Lung (tissue), 12 donors: ENCODE measurements around the gene SPNS2. TPM values are rescaled to one million over a fixed set of nuclear protein-coding genes. Genes with fewer than 3 reads are reported as not detected.

ENCODE experiments used
- ATAC-seq: fragments of 200-7000 bp; cut with Tn5 transposase; one replicate; pipeline ENCODE4 v1.9.1; 2020; ENCODE audit warnings: moderate number of reproducible peaks; ENCODE audit not compliant: insufficient read depth, low FRiP score
- DNase-seq, 3 donors: peaks; one replicate each; pipeline ENCODE4 v3.0.0-alpha.2; 2013 to 2017
- H3K27ac ChIP-seq, 2 donors: one replicate each; pipeline ENCODE4 v1.5.1; 2013; ENCODE audit warnings: mild to moderate bottlenecking in 2 of 2, moderate library complexity in 2 of 2, control low read depth in 1 of 2, inconsistent platforms in 1 of 2, low read depth in 1 of 2, low read length in 1 of 2
- H3K27me3 ChIP-seq, 3 donors: one replicate each; pipeline ENCODE4 v1.5.1; 2013; ENCODE audit warnings: low read length in 2 of 3; ENCODE audit not compliant: control insufficient read depth in 3 of 3, insufficient read depth in 3 of 3
- H3K36me3 ChIP-seq, 4 donors: one replicate each; pipeline ENCODE4 v1.5.1; 2013; ENCODE audit warnings: low read length in 4 of 4, mild to moderate bottlenecking in 1 of 4, moderate library complexity in 1 of 4; ENCODE audit not compliant: control insufficient read depth in 4 of 4, insufficient read depth in 4 of 4
- H3K4me1 ChIP-seq, 5 donors: one replicate each; pipeline ENCODE4 v1.5.1; 2013; ENCODE audit warnings: low read length in 5 of 5, mild to moderate bottlenecking in 2 of 5, moderate library complexity in 1 of 5; ENCODE audit not compliant: control insufficient read depth in 5 of 5, insufficient read depth in 5 of 5
- H3K4me3 ChIP-seq: one replicate; pipeline ENCODE4 v1.5.1; 2013; ENCODE audit warnings: mild to moderate bottlenecking, control low read depth, moderate library complexity
- H3K9ac ChIP-seq, 2 donors: one replicate each; pipeline ENCODE4 v1.5.1; 2013; ENCODE audit warnings: low read length in 2 of 2, control low read depth in 1 of 2; ENCODE audit not compliant: insufficient read depth in 1 of 2
- H3K9me3 ChIP-seq, 4 donors: one replicate each; pipeline ENCODE4 v1.5.1; 2013; ENCODE audit warnings: low read length in 3 of 4, mild to moderate bottlenecking in 1 of 4, moderate library complexity in 1 of 4; ENCODE audit not compliant: control insufficient read depth in 4 of 4, insufficient read depth in 3 of 4
- WGBS, 2 donors: extraction: QIAGEN DNeasy Blood & Tissue Kit; methylation state at CpG; one replicate each; pipeline ENCODE4 v1.1.7; 2013; 5-methylcytosine and 5-hydroxymethylcytosine counted together
- polyA plus RNA-seq, 2 donors: library from polyadenylated mRNA; stranded (reverse); fragments of 200-250 nt; gene quantifications; one replicate each; pipeline ENCODE4 v1.2.1, GENCODE V29; 2013
- total RNA-seq, 2 donors: library from RNA; depleted of rRNA in 1 of 2; stranded (reverse); fragments of >200 nt in 1 of 2; gene quantifications; one replicate each; pipeline ENCODE4 v1.2.1, GENCODE V29; 2014 to 2021
- TF ChIP-seq, protein P1 (sequence below): IDR thresholded peaks from 2 replicates; pipeline ENCODE4 v1.5.1; 2012; ENCODE audit warnings: mild to moderate bottlenecking; ENCODE audit errors: control extremely low read depth, extremely low read depth
- donor health status: control.
- donor health status: control.
- donor health status: Bipolar disorder and iron deficiency.
- donor health status: healthy.
- donor health status: DM: yes; HTN: yes; CAD: no.

The SPNS2 gene
- total and polyA plus RNA-seq, 4 donors, result 26.8 to 60.1 (median 42.5) TPM

DNA sequence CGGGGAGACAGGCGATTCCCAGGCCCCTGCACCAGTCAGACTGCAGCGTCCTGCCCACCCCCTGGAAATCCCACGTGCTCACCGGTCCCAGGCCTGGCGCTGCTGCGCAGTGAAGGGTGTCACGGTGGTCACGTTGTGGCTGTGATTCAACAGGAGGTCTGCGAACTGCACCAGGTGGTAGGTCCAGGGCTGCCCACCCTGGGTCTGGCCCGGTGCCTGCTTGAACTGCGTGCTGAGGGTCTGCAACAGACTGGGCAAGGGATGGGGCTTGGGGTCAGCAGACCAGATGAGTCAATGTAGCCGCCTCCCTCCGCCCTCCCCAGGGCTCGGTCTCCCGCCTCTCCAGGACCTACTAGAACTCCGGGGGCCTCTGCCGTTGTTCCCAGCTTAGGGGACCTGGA, 49.4 kb downstream of the SPNS2 start:
- no peaks in the 10 kb centered on the region for H3K4me1 ChIP-seq
- H3K27ac ChIP-seq, result no peak overlapping the region
- TF ChIP-seq, protein P1, sequence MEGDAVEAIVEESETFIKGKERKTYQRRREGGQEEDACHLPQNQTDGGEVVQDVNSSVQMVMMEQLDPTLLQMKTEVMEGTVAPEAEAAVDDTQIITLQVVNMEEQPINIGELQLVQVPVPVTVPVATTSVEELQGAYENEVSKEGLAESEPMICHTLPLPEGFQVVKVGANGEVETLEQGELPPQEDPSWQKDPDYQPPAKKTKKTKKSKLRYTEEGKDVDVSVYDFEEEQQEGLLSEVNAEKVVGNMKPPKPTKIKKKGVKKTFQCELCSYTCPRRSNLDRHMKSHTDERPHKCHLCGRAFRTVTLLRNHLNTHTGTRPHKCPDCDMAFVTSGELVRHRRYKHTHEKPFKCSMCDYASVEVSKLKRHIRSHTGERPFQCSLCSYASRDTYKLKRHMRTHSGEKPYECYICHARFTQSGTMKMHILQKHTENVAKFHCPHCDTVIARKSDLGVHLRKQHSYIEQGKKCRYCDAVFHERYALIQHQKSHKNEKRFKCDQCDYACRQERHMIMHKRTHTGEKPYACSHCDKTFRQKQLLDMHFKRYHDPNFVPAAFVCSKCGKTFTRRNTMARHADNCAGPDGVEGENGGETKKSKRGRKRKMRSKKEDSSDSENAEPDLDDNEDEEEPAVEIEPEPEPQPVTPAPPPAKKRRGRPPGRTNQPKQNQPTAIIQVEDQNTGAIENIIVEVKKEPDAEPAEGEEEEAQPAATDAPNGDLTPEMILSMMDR, result no peak
- no peak overlapping the region for H3K4me3 ChIP-seq
- peaks cover 3 to 87% (median 34%) of the 10 kb centered on the region in 4 donors for H3K36me3 ChIP-seq
- no peaks in the 10 kb centered on the region for H3K9me3 ChIP-seq
- ATAC-seq, result no peak
- 92 to 96% methylated on average over 18 of the region's 18 CpGs for WGBS, 2 donors
- H3K9ac ChIP-seq, result no peak overlapping the region
- DNase-seq, result no peak
- no peaks in the 10 kb centered on the region for H3K27me3 ChIP-seq

DNA sequence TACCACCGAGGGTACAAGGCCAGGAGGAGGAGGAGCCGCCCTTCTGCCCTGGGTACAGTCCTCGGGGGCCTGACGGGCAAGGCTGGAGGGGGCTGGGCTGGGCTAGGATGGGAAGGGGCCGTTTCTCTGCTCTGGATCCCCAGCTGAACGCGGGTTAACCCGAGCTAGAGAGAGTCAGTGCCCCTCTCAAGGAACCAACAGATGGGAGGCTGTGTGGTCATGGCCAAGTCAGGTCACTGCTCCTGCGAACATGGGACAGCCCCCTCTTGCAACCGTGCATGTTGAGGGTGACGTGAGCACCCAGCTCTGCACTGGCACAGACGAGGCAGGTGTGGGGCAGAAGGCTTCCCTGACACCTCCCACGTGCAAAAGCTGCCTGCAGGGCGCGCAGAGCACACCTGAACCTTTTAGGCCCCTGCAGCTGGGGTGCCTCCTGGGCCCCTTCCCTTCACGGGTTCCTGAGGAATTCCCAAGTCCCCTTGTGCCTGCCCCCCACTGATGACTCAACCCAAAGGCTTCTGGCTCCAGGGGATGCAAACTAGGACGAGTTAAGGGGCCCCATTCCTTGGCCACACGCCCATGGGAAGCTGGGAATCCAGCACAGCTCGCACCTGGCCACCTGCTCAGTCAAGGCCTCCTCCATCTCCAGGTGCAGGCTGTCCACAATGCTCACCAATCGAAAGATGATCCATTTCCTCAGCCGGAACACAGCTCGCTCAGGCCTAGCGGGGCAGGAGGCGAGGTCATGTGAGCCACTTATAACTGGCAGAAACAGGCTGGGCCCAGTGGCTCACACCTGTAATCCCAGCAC, 50.2 kb downstream of the SPNS2 start:
- no peak overlapping the region for H3K9ac ChIP-seq
- H3K9me3 ChIP-seq, result no peaks in the 10 kb centered on the region
- peaks cover 0 to 2% (median 0%) of the 10 kb centered on the region in 5 donors for H3K4me1 ChIP-seq
- H3K27ac ChIP-seq, result no peak overlapping the region
- WGBS, 2 donors, result 90 to 91% methylated on average over 24 of the region's 24 CpGs
- ATAC-seq (no peak), DNase-seq (no peak)
- H3K4me3 ChIP-seq, result no peak overlapping the region
- TF ChIP-seq, protein P1, result no peak
- H3K36me3 ChIP-seq, result peaks cover 3 to 86% (median 32%) of the 10 kb centered on the region in 4 donors
- no peaks in the 10 kb centered on the region for H3K27me3 ChIP-seq

DNA sequence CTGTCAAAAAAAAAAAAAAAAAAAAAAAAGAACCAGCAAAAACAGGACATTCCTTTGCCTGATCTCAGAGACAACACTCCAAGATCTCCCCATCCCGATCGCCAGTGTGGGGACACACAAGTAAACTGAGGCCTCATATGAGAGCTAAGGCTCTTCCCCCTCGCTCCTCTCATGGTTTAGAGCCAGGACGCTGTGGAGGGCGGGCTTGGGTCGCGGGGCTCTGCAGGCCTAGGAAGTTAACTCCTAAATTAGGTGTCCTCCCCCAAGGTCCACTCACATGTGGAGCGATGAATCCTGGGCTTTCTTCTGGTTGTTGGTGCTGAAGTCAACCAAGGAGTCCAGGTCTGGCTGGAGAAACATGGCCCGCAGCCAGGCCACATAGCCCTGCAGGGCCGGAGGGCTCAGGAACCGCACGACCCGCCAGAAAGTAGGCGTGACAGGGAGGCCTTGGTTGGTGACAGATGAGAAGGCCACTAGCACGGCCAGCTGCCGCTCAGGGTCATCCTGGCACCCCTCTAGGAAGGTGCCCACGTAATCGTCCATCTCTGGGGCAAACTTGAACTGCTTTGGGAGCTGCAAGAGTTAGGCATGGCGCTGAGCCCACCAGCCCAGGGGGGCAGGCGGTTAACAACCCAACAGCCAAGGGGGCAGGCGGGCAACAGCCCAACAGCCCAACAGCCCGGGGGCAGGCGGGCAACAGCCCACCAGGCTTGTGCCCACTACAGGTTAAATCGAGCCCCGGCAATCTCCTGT, 51.3 kb downstream of the SPNS2 start:
- no peak overlapping the region for H3K9ac ChIP-seq
- H3K4me1 ChIP-seq, result peaks cover 0 to 11% (median 6%) of the 10 kb centered on the region in 5 donors
- TF ChIP-seq, protein P1, result no peak
- ATAC-seq, result no peak
- 94 to 95% methylated on average over 25 of the region's 25 CpGs for WGBS, 2 donors
- no peaks in the 10 kb centered on the region for H3K27me3 ChIP-seq
- DNase-seq, result no peak
- no peak overlapping the region for H3K27ac ChIP-seq
- H3K36me3 ChIP-seq, result peaks cover 3 to 76% (median 27%) of the 10 kb centered on the region in 4 donors
- H3K4me3 ChIP-seq, result no peak overlapping the region
- no peaks in the 10 kb centered on the region for H3K9me3 ChIP-seq
